Activated CD4-positive, alpha-beta T cell treated with anti-CD3 and anti-CD28 coated beads, Interleukin-2, Interleukin-6, amounts not matched to agents 100 ng/mL and 50 ng/mL, durations not matched to agents 16 hours and 8 hours (primary cell): ENCODE data around the gene OSTN.
"Not testable (repeated sequence)": the region's sequence is repeated elsewhere in the genome, so short reads cannot be mapped to it uniquely, and the experiment has no call there.

ENCODE experiments used
- DNase-seq: peaks from one replicate; pipeline ENCODE4 v3.0.0-alpha.2; 2020

OSTN gene

GRCh38 chr3:191198932-191199331 lies at the start of gene OSTN:
Gene OSTN, plus strand, starts transcription at chr3:191199241. Its CDS starts 13,292 bp downstream, at chr3:191212533.
- DNase-seq = no peak

GRCh38 chr3:191151653-191152052 lies 47.4 kb upstream of the OSTN start:
- DNase-seq = no peak

GRCh38 chr3:191154827-191155226 lies 44.2 kb upstream of the OSTN start:
- DNase-seq = no peak

GRCh38 chr3:191158247-191158646 lies 40.8 kb upstream of the OSTN start:
- DNase-seq = no peak

GRCh38 chr3:191158815-191159214 lies 40.2 kb upstream of the OSTN start:
- no peak for DNase-seq

- no peak for DNase-seq
Measured at GRCh38 chr3:191165802-191166201, 33.2 kb upstream of the OSTN start.

GRCh38 chr3:191166368-191166767 lies 32.7 kb upstream of the OSTN start:
- no peak for DNase-seq

- no peak for DNase-seq
Measured at GRCh38 chr3:191169566-191169965, 29.5 kb upstream of the OSTN start.

GRCh38 chr3:191170097-191170496 lies 28.9 kb upstream of the OSTN start:
- no peak for DNase-seq

- DNase-seq = no peak
Measured at GRCh38 chr3:191175102-191175501, 23.9 kb upstream of the OSTN start.

GRCh38 chr3:191176038-191176785 lies 22.8 kb upstream of the OSTN start:
- no peak for DNase-seq

GRCh38 chr3:191185382-191185781 lies 13.7 kb upstream of the OSTN start:
- not testable (repeated sequence) for DNase-seq

- not testable (repeated sequence) for DNase-seq
Measured at GRCh38 chr3:191188246-191188645, 10.8 kb upstream of the OSTN start.

GRCh38 chr3:191192270-191192669 lies 6.8 kb upstream of the OSTN start:
- not testable (repeated sequence) for DNase-seq

- no peak for DNase-seq
Measured at GRCh38 chr3:191192941-191193340, 6.1 kb upstream of the OSTN start.

- DNase-seq = no peak
Measured at GRCh38 chr3:191197761-191198306, 1.2 kb upstream of the OSTN start.

- DNase-seq = no peak
Measured at GRCh38 chr3:191198480-191198879, 561 bp upstream of the OSTN start.

GRCh38 chr3:191210032-191210431 lies 11.0 kb downstream of the OSTN start:
- DNase-seq = no peak

- no peak for DNase-seq
Measured at GRCh38 chr3:191216510-191216909, 17.5 kb downstream of the OSTN start.

GRCh38 chr3:191217301-191217700 lies 18.3 kb downstream of the OSTN start:
- DNase-seq = no peak

GRCh38 chr3:191220908-191221307 lies 21.9 kb downstream of the OSTN start:
- DNase-seq = no peak

- DNase-seq = no peak
Measured at GRCh38 chr3:191221638-191222037, 22.6 kb downstream of the OSTN start.

GRCh38 chr3:191227541-191227940 lies 28.5 kb downstream of the OSTN start:
- no peak for DNase-seq

- DNase-seq = no peak
Measured at GRCh38 chr3:191234216-191234615, 35.2 kb downstream of the OSTN start.
